Neural progenitor cell (in vitro differentiated cells): ENCODE data around the gene LGALS13.

Experiments used
- CTCF ChIP-seq: fragments of 200-600 bp; sonication (generic); IDR thresholded peaks from 2 replicates; pipeline ENCODE4 v1.5.1; 2017; ENCODE audit warnings: antibody characterized with exemption, mild to moderate bottlenecking
- EZH2 ChIP-seq: fragments of 200-600 bp; sonication (generic); IDR thresholded peaks from 2 replicates; pipeline ENCODE4 v1.6.1; 2017; ENCODE audit warnings: antibody characterized with exemption, mild to moderate bottlenecking, moderate library complexity

GRCh38 chr19:39599116-39599515, 3.2 kb upstream of the LGALS13 start:
- TF ChIP-seq CTCF (no peak), EZH2 (no peak)
